HG02938 (cell line): ENCODE data around the gene EXOC6.
"Not testable (repeated sequence)": the region's sequence is repeated elsewhere in the genome, so short reads cannot be mapped to it uniquely, and the experiment has no call there.

ENCODE experiments used
- ATAC-seq: cut with Tn5 transposase; IDR thresholded peaks from one replicate; pipeline ENCODE4 v1.9.1; 2021; ENCODE audit warnings: mild to moderate bottlenecking, moderate library complexity; ENCODE audit not compliant: unreplicated experiment

The EXOC6 gene

GRCh38 chr10:92876509-92877036 is 28.3 kb downstream of the EXOC6 start:
- no peak for ATAC-seq

DNA sequence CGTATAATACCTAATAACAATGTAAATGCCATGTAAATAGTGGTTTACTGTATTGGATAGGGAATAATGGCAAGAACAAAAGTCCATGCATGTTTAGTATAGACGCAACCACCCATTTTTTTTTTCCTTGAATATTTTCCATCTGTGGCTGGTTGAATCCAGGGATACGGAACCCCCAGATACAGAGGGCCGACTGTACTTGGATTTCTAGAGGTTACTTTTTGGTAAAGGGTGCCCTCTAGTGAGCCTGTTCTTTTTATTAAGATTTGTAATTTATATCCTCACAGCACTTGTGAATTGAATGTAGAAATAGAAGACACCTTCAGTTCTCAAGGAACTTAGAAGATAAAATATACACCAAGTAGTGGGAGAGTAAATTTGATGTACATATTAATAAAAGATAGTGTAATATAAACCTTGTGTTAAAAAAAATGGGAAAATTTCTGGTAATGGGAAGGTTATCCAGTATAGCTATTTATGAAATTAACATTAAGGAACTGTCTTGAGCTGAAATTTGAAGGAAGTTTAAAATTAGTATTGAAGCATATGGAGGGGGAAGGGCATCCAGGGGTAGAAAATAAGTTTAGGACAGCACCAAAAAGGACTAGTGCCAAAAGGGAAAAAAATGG is 32.0 kb downstream of the EXOC6 start:
- ATAC-seq, result no peak

GRCh38 chr10:92880917-92881316 is 32.6 kb downstream of the EXOC6 start:
- no peak for ATAC-seq

DNA sequence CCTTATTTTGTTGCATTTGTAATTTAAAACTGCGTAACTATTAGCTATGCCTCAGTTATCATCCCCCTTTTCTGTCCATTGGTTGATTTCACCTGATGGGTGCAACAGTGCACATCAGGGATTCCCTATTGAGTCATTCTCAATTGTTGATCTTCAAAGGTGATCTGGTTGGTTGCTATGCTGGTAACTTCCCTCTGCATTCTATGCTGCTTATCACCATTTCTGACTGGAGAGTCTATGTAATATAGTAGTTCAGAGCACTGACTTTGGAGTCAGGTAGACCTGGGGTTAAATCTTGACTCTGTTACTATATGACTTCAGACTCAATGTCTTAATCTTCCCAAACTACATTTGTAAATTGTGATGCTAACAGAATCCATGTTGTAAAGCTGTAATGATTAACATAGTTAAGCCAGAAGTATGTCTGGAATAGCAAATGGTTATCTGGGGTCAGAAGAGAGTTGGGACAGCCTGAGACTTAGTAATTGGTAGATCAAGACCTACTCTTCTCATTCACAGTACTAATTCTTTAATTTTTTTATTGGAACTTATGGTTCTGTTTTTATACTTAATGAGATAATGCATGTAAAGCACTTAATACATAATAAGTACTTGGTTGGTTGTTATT is 38.1 kb downstream of the EXOC6 start:
- no peak for ATAC-seq

DNA sequence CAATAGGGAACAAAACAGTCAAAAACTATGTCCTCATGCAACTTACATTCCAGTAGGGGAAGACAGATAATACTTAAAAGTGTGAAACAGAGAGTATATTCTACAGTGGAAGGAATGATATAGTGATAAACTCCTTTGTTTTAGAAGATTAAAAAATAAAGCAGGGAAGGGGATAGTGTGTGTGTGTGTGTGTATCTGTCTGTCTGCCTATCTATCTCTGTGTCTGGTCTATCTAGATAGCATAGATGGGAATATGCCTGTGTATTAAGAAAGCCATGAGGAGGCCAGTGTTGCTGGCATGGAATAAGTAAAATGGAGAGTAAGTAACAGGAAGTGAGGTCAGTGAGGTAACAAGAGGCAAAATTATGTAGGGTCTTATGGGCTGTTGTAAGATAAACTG is 42.2 kb downstream of the EXOC6 start:
- ATAC-seq, result no peak

DNA sequence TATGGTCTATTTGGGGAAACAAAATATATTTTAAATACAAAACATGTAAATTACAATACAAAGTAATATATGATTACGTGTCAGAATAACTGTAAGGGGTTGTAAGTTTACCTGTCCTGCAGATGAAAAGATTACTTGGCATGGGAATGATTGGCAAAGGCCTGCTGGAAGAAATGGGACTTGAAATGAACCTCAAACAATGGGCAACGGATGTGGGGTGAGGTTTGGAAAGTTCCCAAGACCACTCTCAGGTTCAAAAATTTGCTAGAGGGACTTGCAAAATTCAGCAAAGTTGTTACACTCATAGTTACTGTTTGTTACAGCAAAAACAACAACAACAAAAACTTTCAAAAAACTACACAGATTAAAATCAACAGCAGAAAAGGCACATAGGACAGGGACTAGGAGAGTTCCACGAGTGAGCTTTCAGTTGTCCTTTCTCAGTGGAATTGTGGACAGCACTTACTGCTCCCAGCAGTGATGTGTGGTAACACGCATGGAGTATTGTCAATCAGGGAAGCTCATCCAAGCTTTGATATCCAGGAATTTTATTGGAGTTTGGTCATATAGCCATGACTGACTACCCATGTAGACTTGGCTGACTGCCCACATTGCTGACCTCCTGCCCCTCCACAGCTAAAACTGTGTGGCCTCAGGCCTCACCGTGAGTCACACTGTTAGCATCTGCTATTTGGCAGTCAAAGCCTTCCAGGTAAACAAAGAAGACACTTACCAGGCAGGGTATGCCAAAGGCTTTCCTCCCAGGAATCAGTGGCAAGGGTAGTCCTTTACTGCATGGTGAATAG is 43.8 kb downstream of the EXOC6 start:
- no peak for ATAC-seq

- ATAC-seq, result no peak
Observed at GRCh38 chr10:92892691-92893054, 44.4 kb downstream of the EXOC6 start.

- no peak for ATAC-seq
Observed at GRCh38 chr10:92894081-92894655, 45.8 kb downstream of the EXOC6 start.

DNA sequence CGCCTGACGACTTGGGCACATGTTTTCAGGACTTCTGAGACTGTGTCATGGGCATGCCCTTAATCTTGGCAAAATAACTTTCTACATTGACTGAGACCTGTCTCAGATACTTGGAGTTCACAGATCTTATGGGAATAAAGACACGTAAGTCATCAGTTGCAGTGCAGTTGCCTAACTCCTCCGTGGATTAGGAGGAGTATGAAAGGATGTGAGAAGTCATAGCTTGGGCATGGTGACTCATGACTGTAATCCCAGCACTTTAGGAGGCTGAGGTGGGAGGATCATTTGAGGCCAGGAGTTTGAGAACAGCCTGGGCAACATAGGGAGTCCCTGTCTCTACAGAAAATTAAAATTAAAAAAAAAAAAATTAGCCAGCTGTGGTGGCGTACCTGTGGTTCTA is 49.6 kb downstream of the EXOC6 start:
- no peak for ATAC-seq

DNA sequence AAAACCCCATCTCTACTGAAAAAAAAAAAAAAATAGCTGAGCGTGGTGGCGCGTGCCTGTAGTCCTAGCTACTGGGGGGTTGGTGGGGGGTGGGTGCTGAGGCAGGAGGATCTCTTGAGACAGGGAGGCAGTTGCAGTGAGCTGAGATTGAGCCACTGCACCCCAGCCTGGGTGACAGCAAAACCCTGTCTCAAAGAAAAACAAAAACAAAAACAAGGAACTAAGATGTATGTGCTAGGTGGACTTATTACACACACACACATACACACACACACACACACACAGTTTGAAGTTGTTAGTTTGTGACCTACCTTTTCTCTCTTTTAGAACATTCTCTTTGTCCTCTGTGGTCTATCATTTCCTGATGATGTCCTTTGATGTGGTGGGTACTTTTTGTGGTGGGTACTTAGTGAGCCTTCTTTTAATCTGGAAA is 53.5 kb downstream of the EXOC6 start:
- no peak for ATAC-seq

- no peak for ATAC-seq
Observed at GRCh38 chr10:92903633-92904032, 55.3 kb downstream of the EXOC6 start.

DNA sequence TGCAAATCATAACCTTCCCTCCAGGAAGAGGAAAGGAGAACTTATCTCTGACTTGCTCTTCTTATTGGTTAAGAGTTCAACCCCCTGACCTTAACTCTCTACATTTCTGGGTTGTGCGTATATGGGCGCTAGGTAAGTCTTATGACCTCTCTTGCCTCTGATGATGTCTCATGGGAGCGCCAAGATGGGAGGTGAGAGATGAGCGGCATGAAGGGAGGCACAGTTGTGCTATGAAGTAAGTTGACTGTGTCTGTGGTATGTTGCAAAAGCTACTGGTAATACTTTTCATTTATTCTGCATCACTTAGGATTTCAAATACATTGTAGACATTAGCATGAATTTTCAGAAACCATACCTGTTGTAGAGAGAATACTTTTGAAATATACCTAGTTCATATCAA is 59.0 kb downstream of the EXOC6 start:
- ATAC-seq, result no peak

DNA sequence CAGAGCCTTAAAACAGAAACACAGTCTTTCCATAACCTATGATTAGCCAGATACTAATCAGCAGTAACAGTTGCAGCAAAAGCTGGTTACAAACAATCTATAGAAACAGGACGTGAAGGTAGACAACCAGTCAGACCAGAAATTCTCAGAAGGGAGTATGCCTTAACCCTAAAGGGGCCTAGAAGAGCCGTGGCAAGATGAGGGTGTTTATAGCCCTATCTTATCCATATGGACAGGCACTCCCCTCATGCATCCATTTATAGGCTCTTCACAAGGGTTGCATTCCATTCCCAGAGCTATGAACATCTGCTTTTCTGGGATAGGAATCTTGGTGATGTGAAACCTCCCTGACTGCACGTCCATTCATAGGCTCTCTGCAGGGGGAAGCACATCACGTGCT is 64.3 kb downstream of the EXOC6 start:
- ATAC-seq, result not testable (repeated sequence)

- ATAC-seq, result no peak
Observed at GRCh38 chr10:92913973-92914372, 65.7 kb downstream of the EXOC6 start.

DNA sequence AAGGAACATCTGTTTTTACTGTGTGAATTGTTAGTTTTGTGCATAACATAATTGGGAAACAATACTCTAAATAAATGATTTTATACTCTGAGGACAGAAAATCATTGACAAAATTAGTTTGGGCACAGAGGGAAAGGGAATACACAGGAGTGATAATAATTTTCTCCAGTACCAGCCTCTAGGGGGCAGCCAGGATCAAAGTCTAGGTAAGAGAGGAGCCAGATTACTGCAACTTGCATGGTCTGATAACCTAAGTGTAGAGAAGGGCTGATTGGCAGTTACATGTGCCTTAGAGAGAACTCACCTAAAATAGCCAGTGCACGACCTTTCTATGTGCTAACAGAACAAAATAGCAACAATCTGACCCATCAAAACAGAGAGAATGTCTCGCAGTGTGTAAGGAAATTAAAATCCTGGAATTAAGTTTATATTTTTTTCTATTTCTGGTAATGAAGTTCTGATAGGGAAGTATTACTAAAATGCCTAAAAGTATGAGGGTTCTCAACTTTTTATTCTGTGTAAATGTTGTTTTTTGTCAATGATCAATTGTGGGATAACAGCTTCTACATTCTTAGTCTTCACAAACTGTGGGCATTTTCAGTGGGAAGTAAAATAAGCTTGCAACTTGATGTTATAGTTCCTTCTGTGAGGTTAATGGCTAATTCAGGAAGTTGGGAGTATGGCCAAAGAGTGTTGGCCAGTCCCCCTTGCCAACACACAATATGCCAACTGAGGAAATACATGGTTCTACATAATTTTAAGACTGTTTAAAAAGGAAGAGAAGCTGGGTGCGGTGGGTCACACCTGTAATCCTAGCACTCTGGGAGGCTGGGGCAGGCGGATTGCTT is 66.4 kb downstream of the EXOC6 start:
- ATAC-seq, result peak; percentile 62

- ATAC-seq, result no peak
Observed at GRCh38 chr10:92915892-92916291, 67.6 kb downstream of the EXOC6 start.

DNA sequence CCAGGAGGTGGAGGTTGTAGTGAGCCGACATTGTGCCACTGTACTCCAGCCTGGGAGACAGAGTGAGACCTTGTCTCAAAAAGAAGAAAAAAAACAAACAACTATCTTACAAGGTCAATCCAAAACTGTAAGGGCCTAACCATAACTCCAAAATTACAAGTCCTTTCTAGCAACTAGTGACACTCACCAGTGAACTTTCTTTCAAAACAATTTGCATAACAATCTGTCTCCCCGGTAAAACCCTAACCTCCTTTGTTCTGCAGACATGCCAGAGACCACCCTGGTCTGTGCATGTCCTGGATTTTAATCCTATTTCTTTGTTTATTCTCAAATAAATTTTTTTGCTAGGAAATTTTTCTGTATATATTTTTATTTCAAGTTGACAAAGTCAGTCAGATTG is 68.1 kb downstream of the EXOC6 start:
- ATAC-seq, result no peak

- no peak for ATAC-seq
Observed at GRCh38 chr10:92918603-92919002, 70.3 kb downstream of the EXOC6 start.

DNA sequence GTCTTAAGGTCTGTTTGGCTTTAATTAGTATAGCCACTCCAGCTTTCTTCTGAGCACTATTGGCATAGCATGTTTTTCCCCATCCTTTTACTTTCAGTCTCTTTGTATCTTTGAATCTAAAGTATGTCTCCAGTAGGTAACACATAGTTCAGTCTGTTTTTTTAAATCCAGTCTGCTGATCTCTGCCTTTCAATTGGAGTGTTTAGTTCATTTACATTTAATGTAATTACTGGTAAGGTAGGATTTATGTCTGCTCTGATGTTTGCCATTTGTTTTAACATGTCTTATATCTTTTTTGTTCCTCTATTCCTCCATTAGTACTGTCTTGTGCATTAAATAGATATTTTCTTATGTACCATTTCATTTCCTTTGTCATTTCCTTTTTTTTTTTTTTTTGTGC is 72.5 kb downstream of the EXOC6 start:
- ATAC-seq, result no peak

DNA sequence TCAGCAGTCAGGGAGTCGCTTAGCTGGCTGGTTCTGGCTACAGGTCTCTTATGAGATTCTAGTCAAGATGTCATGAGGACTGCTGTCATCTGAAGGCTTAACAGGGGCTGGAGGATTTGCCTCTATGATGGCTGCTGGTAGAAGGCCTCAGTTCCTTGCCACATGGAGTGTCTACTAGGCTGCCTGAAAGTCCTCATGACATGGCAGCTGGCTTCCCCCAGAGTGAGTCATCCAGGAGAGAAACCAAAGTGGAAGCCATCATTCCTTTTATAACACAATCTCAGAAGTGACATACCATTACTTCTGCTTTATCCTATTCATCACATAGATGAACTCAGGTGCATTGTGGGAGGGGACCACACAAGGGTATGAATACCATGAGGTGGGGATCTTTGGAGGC is 75.1 kb downstream of the EXOC6 start:
- ATAC-seq, result no peak

- no peak for ATAC-seq
Observed at GRCh38 chr10:92929896-92930295, 81.6 kb downstream of the EXOC6 start.
